HG02870 (cell line): Measurements from ENCODE around the gene AFF2.
"Not testable (repeated sequence)": the region's sequence is repeated elsewhere in the genome, so short reads cannot be mapped to it uniquely, and the experiment has no call there.

Experiments used
- ATAC-seq: cut with Tn5 transposase; IDR thresholded peaks from one replicate; pipeline ENCODE4 v1.9.1; 2021; ENCODE audit warnings: mild to moderate bottlenecking, moderate library complexity; ENCODE audit not compliant: unreplicated experiment

AFF2 gene

DNA sequence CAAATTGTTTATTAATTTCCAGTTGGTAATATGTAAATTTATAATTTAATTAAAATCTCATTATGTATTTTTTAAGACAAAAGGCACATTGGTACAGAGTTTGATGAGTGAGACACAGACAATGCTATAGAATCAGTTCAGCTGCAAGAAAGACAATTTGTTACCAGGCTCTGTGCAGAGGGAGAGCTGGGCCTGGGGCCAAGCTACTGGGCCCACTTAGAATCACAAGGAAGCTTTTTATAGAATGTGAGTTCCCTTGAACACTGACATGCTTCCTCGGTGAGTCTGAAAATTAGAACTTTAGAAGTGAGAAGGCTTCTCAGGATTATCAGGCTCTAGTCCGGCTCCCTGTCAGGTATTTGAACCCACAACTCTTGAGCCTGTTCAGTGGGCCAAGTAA is 129.0 kb downstream of the AFF2 start:
- no peak for ATAC-seq

DNA sequence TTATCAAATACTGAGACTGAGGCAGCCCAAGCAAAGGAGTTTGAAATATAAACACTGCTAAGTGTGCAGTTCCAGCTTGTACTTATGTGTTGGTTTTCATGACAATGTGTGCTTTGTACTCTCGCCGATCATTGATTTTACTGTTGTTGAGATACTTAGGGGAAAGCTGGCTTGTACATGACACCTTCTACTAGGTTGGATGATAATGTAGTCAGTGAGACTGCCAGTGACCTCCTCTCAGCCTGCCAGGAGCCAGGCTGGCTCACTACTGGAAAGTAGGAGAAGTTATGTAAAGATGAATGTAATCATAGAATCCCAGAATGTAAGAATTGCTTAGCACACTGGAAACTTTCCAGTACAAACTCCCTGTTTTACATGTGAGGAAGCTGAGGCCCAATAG is 132.0 kb downstream of the AFF2 start:
- ATAC-seq: no peak

DNA sequence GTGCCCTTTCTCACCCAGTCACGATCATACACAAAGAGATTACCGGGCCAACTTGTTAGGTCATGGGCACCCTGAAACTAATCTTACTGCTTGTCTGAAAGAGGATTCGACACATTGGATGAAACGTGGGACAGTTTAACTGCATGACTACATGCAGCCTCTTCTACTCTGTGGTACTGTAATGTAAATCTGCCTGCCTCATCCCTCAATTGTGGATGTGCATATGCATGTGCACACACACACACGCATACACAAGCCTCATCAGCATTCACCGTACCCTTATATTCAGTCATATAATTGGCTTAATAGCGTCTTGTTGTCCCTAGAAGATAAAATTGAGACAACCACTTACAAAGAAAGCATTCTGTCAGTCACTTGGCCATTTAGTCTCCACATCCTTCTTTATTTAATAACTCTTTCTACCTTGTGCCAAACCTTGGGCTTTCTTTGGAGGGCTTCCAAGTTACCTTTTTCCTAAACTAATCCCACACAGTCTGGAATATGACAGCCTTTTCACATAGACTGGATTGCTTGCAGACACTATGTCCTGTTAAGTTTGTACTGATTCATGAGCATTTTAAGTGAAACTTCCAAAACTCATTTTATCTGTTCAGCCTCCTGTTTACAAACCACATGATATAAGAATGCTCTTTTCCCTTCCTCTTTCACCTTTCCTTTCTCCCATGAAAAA is 132.9 kb downstream of the AFF2 start:
- no peak for ATAC-seq

DNA sequence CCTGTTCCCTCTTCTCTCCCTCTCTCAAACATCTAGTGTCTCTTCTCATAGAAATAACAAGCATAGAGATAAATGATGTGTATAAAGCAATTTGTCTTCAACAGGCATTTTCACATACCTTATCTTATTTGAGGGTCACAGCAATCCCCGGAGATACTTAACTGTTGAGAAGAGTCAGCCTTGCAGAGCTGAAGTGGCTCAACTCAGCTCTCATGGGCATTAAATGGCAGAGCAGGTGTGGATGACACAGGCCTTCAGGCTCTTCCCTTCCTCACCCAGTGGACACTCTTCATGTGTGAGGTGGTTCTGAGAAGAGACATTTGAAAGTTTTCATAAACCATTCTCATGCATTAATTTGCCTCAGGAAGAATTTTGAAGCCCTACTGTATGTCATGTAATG is 134.2 kb downstream of the AFF2 start:
- ATAC-seq: no peak

DNA sequence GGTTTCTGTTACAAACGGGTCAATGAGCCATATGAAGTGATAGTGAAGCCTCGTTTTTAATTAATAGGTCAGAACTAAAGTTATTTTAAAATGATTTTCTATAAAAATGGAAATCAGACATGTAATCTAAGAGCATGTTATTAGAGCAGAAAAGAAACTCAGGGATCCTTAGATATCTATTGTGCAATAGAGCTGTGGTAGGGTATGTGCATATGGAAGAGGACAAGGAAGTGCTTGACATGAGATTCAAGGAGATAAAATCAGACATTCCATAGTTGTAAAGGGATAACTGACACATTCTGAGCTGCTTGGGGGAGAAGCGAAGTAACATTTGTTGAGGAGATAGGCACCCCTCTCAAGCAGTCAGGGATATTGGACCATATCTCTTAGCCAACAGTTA is 143.0 kb downstream of the AFF2 start:
- ATAC-seq: no peak

DNA sequence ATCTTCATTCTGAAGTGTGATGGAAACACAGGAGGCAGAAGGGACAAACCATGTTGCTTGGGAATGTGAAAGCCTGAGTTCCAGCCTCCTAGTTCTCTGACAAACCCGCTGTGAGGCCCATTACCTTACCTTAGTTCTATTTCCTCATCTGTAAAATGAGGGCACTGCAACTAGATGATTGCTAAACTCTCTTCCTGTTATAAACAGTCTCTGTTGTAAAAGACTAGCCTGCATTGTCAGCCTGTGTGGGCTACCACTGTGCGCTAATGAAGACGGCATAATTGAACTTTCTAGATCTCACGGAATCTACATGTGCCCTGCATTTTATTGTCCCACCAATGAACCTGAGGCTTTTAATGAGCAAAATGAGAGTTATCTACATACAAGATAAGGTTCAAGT is 147.2 kb downstream of the AFF2 start:
- no peak for ATAC-seq

DNA sequence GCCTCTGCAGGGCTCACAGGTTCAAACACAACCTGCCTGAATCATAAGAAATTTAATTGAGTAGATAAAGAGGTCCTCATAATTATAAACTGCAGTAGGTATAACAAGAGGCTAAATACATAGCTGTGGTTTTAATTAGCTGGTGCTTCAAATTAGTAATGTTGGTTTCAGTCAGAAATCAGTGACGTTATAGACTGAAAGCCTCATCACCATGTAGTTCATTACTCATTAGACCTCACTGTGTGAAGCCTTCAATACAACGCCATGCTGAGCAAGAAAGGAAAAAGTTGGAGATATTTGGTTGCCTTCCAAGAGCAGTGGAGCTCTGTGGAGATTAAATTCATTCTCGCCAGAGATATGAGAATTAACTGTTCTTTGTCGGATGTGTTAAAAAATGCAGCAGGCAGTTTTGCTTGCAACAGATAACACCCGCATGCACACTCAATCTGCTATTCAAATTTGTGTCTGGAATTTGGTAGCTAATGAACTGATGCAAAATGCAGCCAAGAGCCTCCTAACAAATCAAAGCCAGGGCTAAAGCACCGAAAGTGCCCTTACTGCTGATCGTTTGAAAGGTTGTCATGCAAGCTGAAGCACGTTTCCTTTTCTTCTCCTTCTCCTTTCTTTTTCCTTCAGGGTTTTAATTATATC is 148.9 kb downstream of the AFF2 start:
- ATAC-seq: no peak

DNA sequence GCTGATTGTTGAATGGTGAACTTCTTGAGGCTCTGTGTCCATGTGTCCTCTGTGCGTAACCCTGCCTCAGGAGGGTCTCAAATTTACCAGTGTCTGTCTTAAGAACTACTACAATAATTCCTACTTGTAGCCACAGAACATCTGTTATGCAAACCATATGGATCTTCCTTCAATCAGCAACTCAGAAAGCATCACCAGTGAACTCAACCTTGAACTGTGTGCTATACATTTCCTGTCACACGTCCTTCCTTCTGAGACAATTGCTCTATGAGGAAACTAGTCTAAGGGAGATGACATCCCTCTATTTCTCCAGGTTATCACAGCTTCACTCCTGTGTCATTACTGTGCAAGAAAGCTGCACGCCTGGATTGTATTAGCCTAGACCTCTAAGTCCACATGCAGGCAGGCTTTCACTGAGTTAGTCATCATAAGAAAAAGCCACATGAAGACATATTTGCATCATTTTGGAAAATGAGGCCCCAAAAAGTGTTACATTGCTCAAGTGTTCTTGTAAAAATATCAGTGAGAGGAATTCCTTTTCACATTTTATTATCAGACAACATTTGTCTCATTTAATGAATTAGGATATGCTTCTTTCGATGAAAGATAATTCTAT is 157.8 kb downstream of the AFF2 start:
- ATAC-seq: no peak

DNA sequence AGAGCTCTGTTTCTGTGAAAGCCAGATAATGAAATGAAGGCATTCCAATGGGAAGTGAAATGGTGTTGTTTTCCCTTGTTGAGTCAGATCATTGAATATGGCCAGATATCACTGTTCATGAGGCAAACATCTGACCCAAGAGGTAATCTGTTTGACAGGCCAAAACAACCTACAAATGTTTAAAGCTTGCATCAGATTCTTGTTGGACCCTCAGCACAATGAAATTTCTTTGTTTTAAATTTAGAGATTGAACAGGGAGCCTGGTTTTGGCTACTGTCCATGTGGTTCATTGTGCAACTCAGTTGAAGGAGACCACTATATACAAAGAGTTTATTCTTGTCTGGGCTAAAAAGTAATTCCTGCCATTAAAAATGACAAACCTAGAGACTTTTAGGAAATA is 159.1 kb downstream of the AFF2 start:
- no peak for ATAC-seq

DNA sequence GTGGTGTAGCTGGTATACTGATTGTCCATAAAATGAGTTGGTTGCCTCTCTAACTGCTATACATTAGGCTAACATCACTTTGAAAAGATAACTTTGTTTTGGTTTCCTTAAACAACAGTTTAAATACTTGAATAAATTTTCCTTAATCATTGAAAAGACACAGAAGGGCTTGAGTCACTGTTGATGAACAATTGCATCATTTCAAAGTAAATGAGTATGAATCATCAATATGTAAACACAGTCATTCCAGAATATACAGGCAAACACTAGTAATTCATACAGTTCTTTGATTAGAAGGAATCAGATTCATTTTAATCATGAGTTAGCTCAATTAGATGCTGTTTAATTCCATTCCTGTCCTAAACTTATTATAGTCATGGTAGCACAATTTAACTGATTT is 160.6 kb downstream of the AFF2 start:
- no peak for ATAC-seq

DNA sequence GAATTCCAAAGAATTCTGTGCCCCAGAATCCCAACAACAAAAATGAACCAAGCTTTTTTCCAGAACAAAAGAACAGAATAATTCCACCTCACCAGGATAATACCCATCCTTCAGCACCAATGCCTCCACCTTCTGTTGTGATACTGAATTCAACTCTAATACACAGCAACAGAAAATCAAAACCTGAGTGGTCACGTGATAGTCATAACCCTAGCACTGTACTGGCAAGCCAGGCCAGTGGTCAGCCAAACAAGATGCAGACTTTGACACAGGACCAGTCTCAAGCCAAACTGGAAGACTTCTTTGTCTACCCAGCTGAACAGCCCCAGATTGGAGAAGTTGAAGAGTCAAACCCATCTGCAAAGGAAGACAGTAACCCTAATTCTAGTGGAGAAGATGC is 161.6 kb downstream of the AFF2 start:
- ATAC-seq: no peak

DNA sequence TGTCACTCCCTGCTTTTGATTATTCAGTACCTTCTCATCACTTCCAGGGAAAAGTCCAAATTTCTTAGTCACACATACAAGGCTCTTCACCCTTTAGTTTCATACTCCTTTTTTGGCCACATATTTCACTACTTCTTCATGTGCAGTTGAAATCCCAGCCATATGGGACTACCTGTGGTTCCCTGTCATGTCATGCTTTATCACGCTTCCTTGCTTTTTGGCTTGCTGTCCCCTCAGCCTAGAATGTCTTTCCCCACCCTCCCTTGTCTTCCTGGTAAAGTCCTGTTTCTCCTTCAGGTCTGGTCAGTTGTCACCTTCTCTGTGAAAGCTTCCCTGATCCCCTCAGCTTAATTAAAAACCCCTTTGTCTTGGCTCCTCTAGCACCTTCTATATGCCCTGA is 163.8 kb downstream of the AFF2 start:
- ATAC-seq: no peak

DNA sequence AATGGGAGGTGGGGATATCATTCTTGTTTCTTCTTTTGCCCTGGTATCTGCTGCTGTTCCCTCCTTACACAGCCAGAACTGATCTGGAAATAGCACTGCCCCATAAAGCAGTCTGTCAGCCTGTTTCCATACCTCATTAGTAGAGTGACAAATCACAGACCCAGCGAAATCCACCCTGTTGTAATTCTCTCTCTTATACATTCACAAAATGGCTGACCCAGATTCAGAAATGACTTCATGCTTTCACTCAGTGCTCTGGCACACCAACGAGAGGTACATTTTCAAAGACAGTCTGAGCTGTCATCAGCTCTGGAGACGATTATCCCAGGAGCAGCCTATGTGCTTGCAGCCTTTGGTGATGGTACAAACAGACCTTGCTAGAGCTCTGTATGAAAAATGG is 164.6 kb downstream of the AFF2 start:
- ATAC-seq: no peak

DNA sequence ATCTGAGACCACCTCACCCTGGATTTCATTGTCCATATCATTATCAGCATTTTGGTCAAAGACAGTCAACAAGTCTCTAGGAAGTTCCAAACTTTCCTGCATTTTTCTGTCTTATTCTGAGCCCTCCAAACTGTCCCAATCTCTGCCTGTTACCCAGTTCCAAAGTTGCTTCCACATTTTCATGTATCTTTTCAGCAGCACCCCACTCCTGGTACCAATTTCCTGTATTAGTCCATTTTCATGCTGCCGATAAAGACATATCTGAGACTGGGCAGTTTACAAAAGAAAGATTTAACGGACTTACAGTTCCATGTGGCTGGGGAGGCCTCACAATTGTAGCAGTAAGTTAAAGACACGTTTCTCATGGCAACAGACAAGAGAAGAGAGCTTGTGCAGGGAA is 168.8 kb downstream of the AFF2 start:
- not testable (repeated sequence) for ATAC-seq

DNA sequence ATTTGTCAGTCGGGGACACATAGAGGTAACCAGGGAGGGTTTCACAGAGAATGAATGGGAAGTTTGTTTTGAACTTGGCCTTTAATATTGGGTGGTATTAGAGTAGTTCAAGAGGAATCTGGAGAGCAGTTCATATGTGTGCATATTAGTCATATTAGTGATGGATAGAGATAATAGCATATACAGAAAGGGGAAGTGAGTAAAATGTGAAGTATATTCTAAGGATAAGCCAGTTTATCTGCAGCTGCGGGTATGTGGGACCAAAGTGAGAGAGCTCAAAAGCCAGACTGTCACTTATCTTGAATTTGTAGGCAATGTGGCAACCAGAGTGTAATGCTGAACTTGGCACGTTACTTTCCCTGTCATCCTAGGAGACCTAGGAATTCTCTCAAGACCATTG is 169.9 kb downstream of the AFF2 start:
- ATAC-seq: no peak

DNA sequence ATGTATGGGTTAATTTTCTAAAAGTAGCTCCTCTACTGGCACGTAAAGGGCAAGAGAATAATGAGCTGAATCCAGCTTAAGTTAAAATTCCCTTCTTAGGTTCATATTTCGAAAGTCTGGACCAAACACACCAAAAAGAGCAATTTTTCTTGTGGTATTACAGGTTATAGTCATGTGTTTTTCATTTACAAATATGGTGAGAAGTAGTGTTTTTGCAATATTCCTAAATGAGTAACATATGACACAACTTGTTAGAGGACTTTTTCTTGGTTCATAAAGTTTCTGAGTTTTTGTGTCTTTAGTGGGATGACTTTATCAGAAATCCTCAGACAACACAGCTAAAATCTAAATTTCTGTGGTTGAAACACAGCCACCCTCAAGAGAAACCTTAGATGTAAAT is 172.1 kb downstream of the AFF2 start:
- ATAC-seq: no peak

DNA sequence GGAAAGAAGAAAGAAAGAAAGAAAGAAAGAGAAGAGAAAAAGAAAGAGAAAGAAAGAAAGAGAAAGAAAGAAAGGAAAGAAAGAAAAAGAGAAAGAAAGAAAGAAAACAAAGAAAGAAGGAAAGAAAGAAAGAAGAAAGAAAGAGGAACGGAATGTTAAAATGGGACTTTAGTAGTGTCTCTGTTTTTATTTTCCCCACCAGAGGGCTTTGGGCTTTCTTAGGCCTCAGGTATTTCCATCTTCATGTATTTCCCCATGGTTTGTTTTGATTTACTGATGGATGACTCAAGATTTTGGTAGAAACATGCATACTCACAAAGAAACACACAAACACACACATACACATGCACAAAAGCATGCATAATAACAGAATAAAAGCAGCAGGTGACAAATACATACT is 181.2 kb downstream of the AFF2 start:
- ATAC-seq: no peak

DNA sequence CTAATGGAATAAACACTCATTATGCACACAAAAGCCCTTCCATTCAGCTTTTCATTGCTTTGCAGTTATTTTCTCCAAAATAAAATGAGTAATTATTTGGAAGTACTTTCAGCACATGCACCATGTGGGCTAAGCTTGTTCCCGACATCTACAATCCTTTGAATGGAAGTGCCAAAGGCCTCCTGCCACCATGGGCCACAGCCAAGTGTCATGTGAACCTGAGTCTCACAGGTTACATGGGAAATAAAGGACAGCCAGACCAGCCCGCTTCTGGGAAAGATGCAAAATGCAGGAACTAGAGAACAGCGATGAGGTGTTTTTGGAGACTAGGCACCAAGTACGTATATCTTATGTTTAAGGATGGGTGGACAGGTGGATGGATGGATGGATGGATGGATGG is 181.8 kb downstream of the AFF2 start:
- ATAC-seq: no peak

DNA sequence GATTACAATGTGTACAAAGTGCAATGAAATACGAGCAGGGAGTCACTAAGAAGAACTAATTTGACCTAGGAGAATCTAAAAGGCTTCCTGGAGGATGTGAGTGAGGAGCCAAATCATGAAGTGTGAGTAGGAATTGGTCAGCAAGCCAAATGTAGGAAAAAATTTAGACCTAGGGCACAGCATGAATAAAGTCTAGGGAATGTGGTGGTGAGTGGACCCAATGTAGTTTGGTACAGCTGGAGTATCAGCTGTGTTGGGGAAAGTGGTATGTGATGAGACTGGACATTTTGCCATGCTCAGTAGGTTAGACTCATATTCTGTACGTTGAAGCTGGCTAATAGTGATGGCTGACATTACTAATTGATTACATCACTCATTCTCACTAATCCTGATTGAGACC is 191.0 kb downstream of the AFF2 start:
- ATAC-seq: no peak

DNA sequence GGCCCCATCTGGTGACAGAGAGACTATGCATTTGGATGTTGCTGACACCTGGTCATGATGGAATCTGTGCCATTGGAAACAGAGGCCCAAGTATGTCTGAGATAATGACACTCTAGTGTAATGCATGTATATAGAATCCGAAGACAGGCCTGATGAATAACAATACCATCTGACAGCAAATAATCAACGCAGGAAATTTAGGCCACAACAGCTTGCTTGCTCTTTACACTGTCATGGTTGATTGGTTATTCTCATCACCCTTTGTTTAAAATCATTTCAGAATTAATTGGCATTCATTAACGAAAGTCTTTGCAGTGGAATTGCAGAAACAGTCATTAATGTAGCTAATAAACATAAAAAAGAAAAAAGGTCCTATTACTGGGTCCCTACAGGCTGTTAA is 194.8 kb downstream of the AFF2 start:
- no peak for ATAC-seq

DNA sequence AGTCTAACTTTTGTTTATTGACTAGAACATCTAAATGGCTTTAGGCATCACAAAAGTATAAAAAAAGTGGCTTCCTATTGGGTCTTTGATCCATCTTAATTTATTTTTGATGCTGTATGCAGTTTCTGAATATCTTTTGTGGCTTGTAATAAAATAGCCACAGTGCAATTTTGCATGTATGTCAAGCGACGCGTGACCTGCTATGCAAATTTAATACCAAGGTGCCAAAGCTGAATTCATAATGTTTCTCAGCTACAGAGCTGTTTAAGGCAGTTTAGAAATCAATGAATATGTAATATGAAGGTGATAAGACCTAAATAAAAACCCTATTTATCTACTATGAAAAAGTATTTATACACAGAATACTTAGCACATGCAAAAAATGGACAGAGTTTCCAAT is 197.8 kb downstream of the AFF2 start:
- ATAC-seq: no peak

DNA sequence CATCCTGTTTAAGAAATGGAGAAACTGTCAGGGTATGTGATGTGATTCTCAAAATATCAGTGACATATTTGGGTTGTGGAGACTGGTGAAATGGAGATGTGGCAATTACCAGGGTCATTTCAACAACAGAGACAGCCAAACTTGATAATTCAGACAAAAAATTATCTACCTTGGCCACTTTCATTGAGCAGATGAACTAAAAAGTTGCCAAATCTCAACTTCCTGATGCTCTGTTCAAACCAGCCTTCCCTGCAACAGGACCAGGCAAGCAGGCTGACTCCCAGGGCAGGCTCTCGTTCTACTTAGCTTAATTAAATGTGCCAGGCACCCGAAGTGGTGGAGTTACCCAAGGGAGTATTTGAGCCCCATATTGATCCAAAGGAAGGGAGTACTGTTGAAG is 199.6 kb downstream of the AFF2 start:
- no peak for ATAC-seq

DNA sequence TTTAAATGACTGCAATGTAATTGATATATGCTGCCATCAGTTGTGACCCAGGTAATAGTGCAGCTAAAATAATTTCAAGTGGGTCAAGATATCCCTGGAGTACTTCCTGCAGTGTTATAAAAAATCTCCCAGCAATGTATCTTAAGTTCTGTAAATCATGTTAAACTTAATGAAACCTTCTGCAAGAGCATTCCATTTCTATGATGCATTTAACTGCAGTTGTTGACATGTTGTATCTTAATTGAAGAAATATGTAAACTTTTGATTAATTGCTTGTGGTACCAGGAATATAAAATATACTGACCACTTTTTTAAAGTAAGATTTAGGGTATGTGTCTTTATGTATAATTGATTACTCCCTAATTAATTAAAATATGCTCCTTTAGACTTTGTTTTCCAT is 213.6 kb downstream of the AFF2 start:
- no peak for ATAC-seq
